Spleen (tissue), 7 donors: Measurements from ENCODE around the gene HMGCR.

ENCODE experiments used
- CTCF ChIP-seq, 11 experiments: fragments of 200-600 bp in 7 of 11; fragments of 450-650 bp in 4 of 11; sonication (generic) in 4 of 11; IDR thresholded peaks in 8 of 11; conservative IDR thresholded peaks in 3 of 11; 1 replicate in 7 of 11; 2 replicates in 4 of 11; pipeline versions ENCODE4 v1.4.0 to v1.8.0; 2016 to 2021; ENCODE audit warnings: antibody characterized with exemption in 11 of 11, inconsistent platforms in 4 of 11, mild to moderate bottlenecking in 1 of 11
- POLR2A ChIP-seq, 3 donors: fragments of 450-650 bp; IDR thresholded peaks; one replicate each; pipeline ENCODE4 v1.5.1; 2017; ENCODE audit warnings: antibody characterized with exemption in 3 of 3, mild to moderate bottlenecking in 1 of 3
- donor health status: DM: no; HTN: no; CAD: no; lungs with moderate emphysema.
- donor health status: DM: no; HTN: no; CAD: no.
- donor health status: DM: no; HTN: no; CAD: no.

DNA sequence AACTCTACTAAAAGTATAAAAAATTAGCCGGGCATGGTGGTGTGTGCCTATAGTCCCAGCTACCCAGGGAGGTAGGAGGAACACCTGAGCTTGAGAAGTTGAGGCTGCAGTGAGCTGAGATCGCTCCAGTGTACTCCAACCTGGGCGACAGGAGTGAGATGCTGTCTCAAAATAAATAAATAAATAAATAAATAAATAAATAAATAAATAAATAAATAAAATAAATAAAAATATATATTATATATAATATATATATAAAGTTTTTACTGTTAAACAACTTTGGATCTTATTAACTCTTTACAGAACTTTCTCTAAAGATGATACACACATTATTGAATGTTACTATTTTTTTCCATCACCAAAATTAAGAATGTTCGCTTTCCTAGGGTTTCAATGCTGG lies 38.4 kb downstream of the HMGCR start:
- TF ChIP-seq CTCF (IDR thresholded peaks at IDR 0.05 in 8 of 11, conservative IDR thresholded peaks at IDR 0.05 in 3 of 11) (no peak), POLR2A (IDR thresholded peaks at IDR 0.05) (no peak)
